Effector memory CD8-positive, alpha-beta T cell (primary cell): ENCODE measurements around the gene PAPSS2.

ENCODE experiments used
- ATAC-seq: fragments of 150-1000 bp; cut with Tn5 transposase; replicated peaks from 2 replicates; pipeline ENCODE4 v1.10.0; 2021; ENCODE audit warnings: mild to moderate bottlenecking, moderate library complexity
- DNase-seq, 3 experiments: peaks; one replicate each; pipeline ENCODE4 v3.0.0; 2021
- H3K27ac Mint-ChIP-seq, 2 donors: one replicate each; pipeline ENCODE4 v1.8.0; 2022; ENCODE audit warnings: mild to moderate bottlenecking in 2 of 2, mixed read lengths in 2 of 2, moderate library complexity in 2 of 2
- H3K27me3 Mint-ChIP-seq, 2 donors: one replicate each; pipeline ENCODE4 v1.8.0; 2022; ENCODE audit warnings: mixed read lengths in 2 of 2
- H3K36me3 Mint-ChIP-seq: one replicate; pipeline ENCODE4 v1.8.0; 2022; ENCODE audit warnings: mild to moderate bottlenecking, moderate library complexity, mixed read lengths; ENCODE audit not compliant: insufficient read depth
- H3K4me1 Mint-ChIP-seq, 2 donors: one replicate each; pipeline ENCODE4 v1.8.0; 2022; ENCODE audit warnings: low read depth in 2 of 2, mixed read lengths in 2 of 2
- H3K4me3 Mint-ChIP-seq, 2 donors: one replicate each; pipeline ENCODE4 v1.8.0; 2022; ENCODE audit warnings: mild to moderate bottlenecking in 2 of 2, mixed read lengths in 2 of 2, moderate library complexity in 2 of 2
- H3K9me3 Mint-ChIP-seq, 2 donors: one replicate each; pipeline ENCODE4 v1.8.0; 2022; ENCODE audit warnings: mixed read lengths in 2 of 2

PAPSS2 gene

GRCh38 chr10:87691506-87692070, 31.9 kb downstream of the PAPSS2 start:
- H3K4me3 Mint-ChIP-seq, result no peak overlapping the region
- peaks cover 0 to 5% of the 10 kb centered on the region in 2 donors for H3K27me3 Mint-ChIP-seq
- no peaks in the 10 kb centered on the region for H3K36me3 Mint-ChIP-seq
- H3K27ac Mint-ChIP-seq, result no peak overlapping the region
- no peak for DNase-seq
- no peaks in the 10 kb centered on the region for H3K4me1 Mint-ChIP-seq
- ATAC-seq, result no peak
- no peaks in the 10 kb centered on the region for H3K9me3 Mint-ChIP-seq

- Mint-ChIP-seq H3K4me3 (no peak overlapping the region), H3K27me3 (peaks cover 8 to 16% of the 10 kb centered on the region in 2 donors), H3K9me3 (no peaks in the 10 kb centered on the region), H3K27ac (no peak overlapping the region), H3K4me1 (no peaks in the 10 kb centered on the region), H3K36me3 (no peaks in the 10 kb centered on the region)
- no peak for ATAC-seq
- no peak for DNase-seq
Observed at GRCh38 chr10:87692956-87693484, 33.3 kb downstream of the PAPSS2 start.

GRCh38 chr10:87694011-87694794, 34.5 kb downstream of the PAPSS2 start:
- no peak overlapping the region for H3K27ac Mint-ChIP-seq

GRCh38 chr10:87695074-87695473, 35.4 kb downstream of the PAPSS2 start:
- DNase-seq, result no peak
- no peaks in the 10 kb centered on the region for H3K4me1 Mint-ChIP-seq
- H3K36me3 Mint-ChIP-seq, result no peaks in the 10 kb centered on the region
- ATAC-seq, result no peak
- no peaks in the 10 kb centered on the region for H3K9me3 Mint-ChIP-seq
- H3K27ac Mint-ChIP-seq, result no peak overlapping the region
- H3K4me3 Mint-ChIP-seq, result no peak overlapping the region
- H3K27me3 Mint-ChIP-seq, result peaks cover 8 to 25% of the 10 kb centered on the region in 2 donors

More at GRCh38 chr10:87694011-87694794, 34.5 kb downstream of the PAPSS2 start:
- peaks cover 8 to 25% of the 10 kb centered on the region in 2 donors for H3K27me3 Mint-ChIP-seq
- no peaks in the 10 kb centered on the region for H3K4me1 Mint-ChIP-seq
- ATAC-seq (no peak), DNase-seq (no peak)
- H3K4me3 Mint-ChIP-seq, result no peak overlapping the region
- no peaks in the 10 kb centered on the region for H3K9me3 Mint-ChIP-seq
- H3K36me3 Mint-ChIP-seq, result no peaks in the 10 kb centered on the region

GRCh38 chr10:87696922-87697745, 37.5 kb downstream of the PAPSS2 start:
- H3K9me3 Mint-ChIP-seq, result no peaks in the 10 kb centered on the region
- H3K36me3 Mint-ChIP-seq, result no peaks in the 10 kb centered on the region
- no peak overlapping the region for H3K27ac Mint-ChIP-seq
- H3K4me1 Mint-ChIP-seq, result no peaks in the 10 kb centered on the region
- ATAC-seq (no peak), DNase-seq (no peak)
- H3K4me3 Mint-ChIP-seq, result no peak overlapping the region
- H3K27me3 Mint-ChIP-seq, result peaks cover 8 to 32% of the 10 kb centered on the region in 2 donors

- Mint-ChIP-seq H3K27ac (no peak overlapping the region), H3K4me1 (no peaks in the 10 kb centered on the region), H3K9me3 (no peaks in the 10 kb centered on the region), H3K36me3 (no peaks in the 10 kb centered on the region), H3K4me3 (no peak overlapping the region), H3K27me3 (peaks cover 8 to 41% of the 10 kb centered on the region in 2 donors)
- no peak for DNase-seq
- ATAC-seq, result no peak
Observed at GRCh38 chr10:87700031-87700796, 40.5 kb downstream of the PAPSS2 start.

- Mint-ChIP-seq H3K9me3 (no peaks in the 10 kb centered on the region), H3K27ac (no peak overlapping the region), H3K4me1 (no peaks in the 10 kb centered on the region), H3K4me3 (no peak overlapping the region), H3K27me3 (peaks cover 13 to 31% of the 10 kb centered on the region in 2 donors), H3K36me3 (no peaks in the 10 kb centered on the region)
- DNase-seq (no peak), ATAC-seq (no peak)
Observed at GRCh38 chr10:87702260-87702972, 42.7 kb downstream of the PAPSS2 start.

- H3K36me3 Mint-ChIP-seq, result no peaks in the 10 kb centered on the region
- H3K4me3 Mint-ChIP-seq, result no peak overlapping the region
- ATAC-seq (no peak), DNase-seq (no peak)
- no peak overlapping the region for H3K27ac Mint-ChIP-seq
- no peaks in the 10 kb centered on the region for H3K4me1 Mint-ChIP-seq
- H3K27me3 Mint-ChIP-seq, result peaks cover 10 to 26% of the 10 kb centered on the region in 2 donors
- no peaks in the 10 kb centered on the region for H3K9me3 Mint-ChIP-seq
Observed at GRCh38 chr10:87702973-87703294, 43.3 kb downstream of the PAPSS2 start.

- ATAC-seq (no peak), DNase-seq (no peak)
- Mint-ChIP-seq H3K36me3 (no peaks in the 10 kb centered on the region), H3K4me1 (no peaks in the 10 kb centered on the region), H3K9me3 (no peaks in the 10 kb centered on the region), H3K27me3 (peaks cover 10 to 17% of the 10 kb centered on the region in 2 donors), H3K4me3 (no peak overlapping the region), H3K27ac (no peak overlapping the region)
Observed at GRCh38 chr10:87703771-87704170, 44.1 kb downstream of the PAPSS2 start.

GRCh38 chr10:87705339-87705738, 45.7 kb downstream of the PAPSS2 start:
- Mint-ChIP-seq H3K27me3 (peaks cover 22 to 23% of the 10 kb centered on the region in 2 donors), H3K9me3 (no peaks in the 10 kb centered on the region), H3K27ac (no peak overlapping the region), H3K4me1 (no peaks in the 10 kb centered on the region), H3K4me3 (no peak overlapping the region), H3K36me3 (no peaks in the 10 kb centered on the region)
- DNase-seq (no peak), ATAC-seq (no peak)

- H3K4me3 Mint-ChIP-seq, result no peak overlapping the region
- peaks cover 23 to 31% of the 10 kb centered on the region in 2 donors for H3K27me3 Mint-ChIP-seq
- H3K9me3 Mint-ChIP-seq, result no peaks in the 10 kb centered on the region
- no peaks in the 10 kb centered on the region for H3K4me1 Mint-ChIP-seq
- H3K27ac Mint-ChIP-seq, result no peak overlapping the region
- ATAC-seq (no peak), DNase-seq (no peak)
- no peaks in the 10 kb centered on the region for H3K36me3 Mint-ChIP-seq
Observed at GRCh38 chr10:87706731-87707130, 47.1 kb downstream of the PAPSS2 start.

GRCh38 chr10:87707254-87707653, 47.6 kb downstream of the PAPSS2 start:
- Mint-ChIP-seq H3K9me3 (no peaks in the 10 kb centered on the region), H3K27ac (no peak overlapping the region), H3K36me3 (no peaks in the 10 kb centered on the region), H3K27me3 (peaks cover 26 to 31% of the 10 kb centered on the region in 2 donors), H3K4me3 (no peak overlapping the region), H3K4me1 (no peaks in the 10 kb centered on the region)
- DNase-seq, result no peak
- ATAC-seq, result no peak
